Measurements from ENCODE around the gene LOXL3.

DNA sequence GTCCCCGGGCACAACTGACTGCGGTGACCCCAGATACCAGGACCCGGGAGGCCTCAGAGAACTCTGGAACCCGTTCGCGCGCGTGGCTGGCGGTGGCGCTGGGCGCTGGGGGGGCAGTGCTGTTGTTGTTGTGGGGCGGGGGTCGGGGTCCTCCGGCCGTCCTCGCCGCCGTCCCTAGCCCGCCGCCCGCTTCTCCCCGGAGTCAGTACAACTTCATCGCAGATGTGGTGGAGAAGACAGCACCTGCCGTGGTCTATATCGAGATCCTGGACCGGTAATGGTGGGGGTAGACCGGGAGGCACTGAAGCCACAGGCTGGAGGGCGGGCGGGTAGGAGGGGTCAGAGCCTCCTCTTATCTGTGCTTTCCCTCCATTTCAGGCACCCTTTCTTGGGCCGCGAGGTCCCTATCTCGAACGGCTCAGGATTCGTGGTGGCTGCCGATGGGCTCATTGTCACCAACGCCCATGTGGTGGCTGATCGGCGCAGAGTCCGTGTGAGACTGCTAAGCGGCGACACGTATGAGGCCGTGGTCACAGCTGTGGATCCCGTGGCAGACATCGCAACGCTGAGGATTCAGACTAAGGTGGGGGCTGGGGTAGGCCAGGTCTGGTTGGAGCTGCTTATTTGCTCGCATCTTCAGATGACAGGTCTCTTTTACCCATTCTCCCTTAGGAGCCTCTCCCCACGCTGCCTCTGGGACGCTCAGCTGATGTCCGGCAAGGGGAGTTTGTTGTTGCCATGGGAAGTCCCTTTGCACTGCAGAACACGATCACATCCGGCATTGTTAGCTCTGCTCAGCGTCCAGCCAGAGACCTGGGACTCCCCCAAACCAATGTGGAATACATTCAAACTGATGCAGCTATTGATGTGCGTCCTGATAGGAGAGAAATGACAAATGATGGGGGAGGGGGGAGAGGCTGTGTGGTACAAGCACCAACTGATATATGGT, 23.2 kb downstream of the LOXL3 start:
- TF ChIP-seq, protein P1, sequence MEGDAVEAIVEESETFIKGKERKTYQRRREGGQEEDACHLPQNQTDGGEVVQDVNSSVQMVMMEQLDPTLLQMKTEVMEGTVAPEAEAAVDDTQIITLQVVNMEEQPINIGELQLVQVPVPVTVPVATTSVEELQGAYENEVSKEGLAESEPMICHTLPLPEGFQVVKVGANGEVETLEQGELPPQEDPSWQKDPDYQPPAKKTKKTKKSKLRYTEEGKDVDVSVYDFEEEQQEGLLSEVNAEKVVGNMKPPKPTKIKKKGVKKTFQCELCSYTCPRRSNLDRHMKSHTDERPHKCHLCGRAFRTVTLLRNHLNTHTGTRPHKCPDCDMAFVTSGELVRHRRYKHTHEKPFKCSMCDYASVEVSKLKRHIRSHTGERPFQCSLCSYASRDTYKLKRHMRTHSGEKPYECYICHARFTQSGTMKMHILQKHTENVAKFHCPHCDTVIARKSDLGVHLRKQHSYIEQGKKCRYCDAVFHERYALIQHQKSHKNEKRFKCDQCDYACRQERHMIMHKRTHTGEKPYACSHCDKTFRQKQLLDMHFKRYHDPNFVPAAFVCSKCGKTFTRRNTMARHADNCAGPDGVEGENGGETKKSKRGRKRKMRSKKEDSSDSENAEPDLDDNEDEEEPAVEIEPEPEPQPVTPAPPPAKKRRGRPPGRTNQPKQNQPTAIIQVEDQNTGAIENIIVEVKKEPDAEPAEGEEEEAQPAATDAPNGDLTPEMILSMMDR (IDR thresholded peaks at IDR 0.05), result no peak
- TF ChIP-seq POLR2A (IDR thresholded peaks at IDR 0.05), result no peak
- no peak for TF ChIP-seq EP300 (IDR thresholded peaks at IDR 0.05)

All from tibial nerve (tissue), 4 donors.